ENCODE measurements around the gene STON2.

The STON2 gene

GRCh38 chr14:81314443-81315175 lies 85.5 kb downstream of the STON2 start:
- DNase-seq: no peak
- intact Hi-C loops (cut with DNase I): no loop called here

- intact Hi-C loops (cut with DNase I): no loop called here
These were observed 86.2 kb downstream of the STON2 start for GRCh38 chr14:81313775-81314429.

GRCh38 chr14:81313200-81313599 lies 86.9 kb downstream of the STON2 start:
- intact Hi-C loops (cut with DNase I): no loop called here

More at GRCh38 chr14:81313775-81314429, 86.2 kb downstream of the STON2 start:
- DNase-seq: peak in 4 of 42 donors; percentile 18 to 73 (median 42)

GRCh38 chr14:81312289-81312876 lies 87.7 kb downstream of the STON2 start:
- intact Hi-C loops (cut with DNase I): no loop called here
- DNase-seq: no peak

More at GRCh38 chr14:81313200-81313599, 86.9 kb downstream of the STON2 start:
- DNase-seq: no peak

DNA sequence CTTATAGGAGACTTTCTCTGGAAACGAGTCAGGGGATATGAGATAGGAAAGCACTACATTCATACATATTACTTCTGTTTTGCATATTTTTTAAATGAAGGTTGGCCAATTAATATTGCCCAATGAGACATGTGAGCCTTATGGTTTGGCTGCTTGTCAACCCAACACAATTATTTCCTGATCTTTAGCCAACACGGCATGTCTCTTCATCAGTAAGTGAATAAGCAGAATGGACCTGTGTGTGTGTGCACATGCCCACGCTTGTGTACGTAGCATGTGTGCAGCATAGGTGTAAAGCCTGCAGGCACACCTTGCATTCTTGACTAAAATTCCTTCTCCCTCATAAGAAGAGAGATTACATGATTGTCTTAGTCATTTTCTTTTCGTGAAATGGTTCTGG lies 88.3 kb downstream of the STON2 start:
- intact Hi-C loops (cut with DNase I): no loop called here
- no peak for DNase-seq

- intact Hi-C loops (cut with DNase I): no loop called here
- peak in 19 of 42 donors; percentile 11 to 66 (median 40) for DNase-seq
These were observed 89.0 kb downstream of the STON2 start for GRCh38 chr14:81311141-81311540.

- DNase-seq: no peak
- intact Hi-C loops (cut with DNase I): no loop called here
These were observed 89.5 kb downstream of the STON2 start for GRCh38 chr14:81310606-81311005.

DNA sequence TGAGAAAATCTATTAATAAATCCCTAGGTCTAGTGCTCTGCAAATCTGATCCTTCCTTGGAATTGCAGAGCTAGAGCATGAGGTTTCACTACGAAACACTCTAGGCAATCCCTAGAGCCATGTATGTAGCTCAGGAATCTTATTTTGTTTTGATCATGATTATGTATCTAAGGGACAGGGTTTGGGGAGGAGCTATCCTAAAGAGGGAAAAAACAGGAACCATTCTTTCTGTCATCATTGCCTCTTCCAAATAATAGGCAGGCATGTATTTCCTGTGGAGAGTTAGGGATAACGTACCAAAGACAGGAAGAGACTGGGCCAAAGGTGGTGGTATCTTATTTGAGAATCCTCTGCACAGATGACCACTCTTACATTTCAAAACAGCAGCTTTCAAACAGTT lies 90.6 kb downstream of the STON2 start:
- no peak for DNase-seq
- intact Hi-C loops (cut with DNase I): no loop called here

GRCh38 chr14:81305743-81306142 lies 94.4 kb downstream of the STON2 start:
- intact Hi-C loops (cut with DNase I): no loop called here
- no peak for DNase-seq

DNA sequence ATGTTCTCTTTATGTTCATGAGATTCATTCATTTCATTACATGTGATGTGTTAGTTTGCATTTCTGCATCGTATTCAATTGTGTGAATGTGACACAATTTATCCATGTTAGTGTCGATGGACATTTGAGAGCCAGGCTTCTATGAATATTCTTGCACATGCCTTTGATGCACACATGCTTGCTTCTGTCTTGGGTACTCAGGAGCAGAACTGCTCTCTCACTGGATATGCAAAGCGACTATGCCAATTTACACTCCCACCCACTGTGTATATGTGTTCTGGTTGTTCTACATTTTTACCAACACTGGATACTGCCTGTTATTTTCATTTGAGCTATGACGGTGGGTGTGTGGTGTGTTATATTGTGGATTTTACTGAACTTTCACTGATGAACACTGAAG lies 95.1 kb downstream of the STON2 start:
- intact Hi-C loops (cut with DNase I): no loop called here

GRCh38 chr14:81303258-81303935 lies 96.7 kb downstream of the STON2 start:
- DNase-seq: peak in 5 of 42 donors; percentile 14 to 65 (median 42)
- intact Hi-C loops (cut with DNase I): no loop called here

More for the DNA sequence above, 95.1 kb downstream of the STON2 start:
- DNase-seq: no peak

DNA sequence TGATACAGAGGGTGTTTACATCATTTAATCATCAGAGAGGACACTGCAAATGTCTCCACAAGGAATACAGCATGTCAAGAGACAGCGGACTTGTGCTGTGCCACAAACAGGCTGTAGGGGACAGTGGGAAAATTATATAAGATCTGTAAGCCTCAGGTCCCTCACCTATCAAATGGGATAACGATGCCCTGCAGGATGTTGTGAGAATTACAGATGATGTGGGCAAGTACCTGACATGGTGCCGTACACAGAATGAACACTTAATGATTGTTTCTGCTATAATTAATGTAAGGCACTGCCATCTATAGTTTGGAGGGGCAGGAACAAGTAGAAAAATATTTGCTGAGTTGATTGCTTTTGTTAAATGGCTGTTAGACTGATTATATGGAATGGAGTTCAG lies 97.5 kb downstream of the STON2 start:
- intact Hi-C loops (cut with DNase I): no loop called here
- no peak for DNase-seq

DNA sequence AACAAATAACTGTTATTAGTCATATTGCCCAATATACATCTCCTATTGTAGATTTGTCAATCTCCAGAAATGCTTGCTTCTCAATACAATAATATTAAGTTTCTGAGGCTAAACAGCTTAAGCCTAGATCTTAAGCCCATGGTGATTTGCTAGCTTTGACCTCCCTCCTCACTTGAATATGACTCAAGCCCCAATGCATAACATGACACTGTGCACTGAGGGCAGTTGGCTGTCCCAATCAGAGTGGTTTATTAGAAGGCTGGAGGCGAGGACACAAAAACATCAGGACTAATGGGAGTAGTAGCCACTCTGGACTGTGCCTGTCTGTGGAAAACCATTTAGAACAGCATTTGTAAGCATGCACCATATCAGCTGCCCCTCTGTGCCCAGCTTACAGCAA lies 98.3 kb downstream of the STON2 start:
- no peak for DNase-seq
- intact Hi-C loops (cut with DNase I): no loop called here

DNA sequence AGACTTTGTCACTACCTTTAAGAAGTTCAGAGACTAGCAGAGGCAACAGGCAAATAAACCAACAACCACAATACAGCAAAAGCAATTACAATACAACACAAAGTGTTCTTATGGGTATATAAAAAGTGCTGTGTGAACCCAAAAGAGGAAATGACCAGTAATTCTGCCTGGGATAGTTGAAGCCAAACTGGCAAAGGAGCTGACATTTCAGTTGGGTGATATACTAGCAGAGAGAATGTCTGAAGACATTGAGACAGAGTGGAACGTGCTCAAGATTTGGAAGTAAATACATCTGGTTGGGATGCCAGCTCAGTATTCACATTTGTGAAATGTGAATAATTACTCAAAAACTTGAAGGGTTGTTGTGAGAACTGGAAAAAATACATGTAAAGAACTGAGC lies 98.8 kb downstream of the STON2 start:
- no peak for DNase-seq
- intact Hi-C loops (cut with DNase I): no loop called here

- intact Hi-C loops (cut with DNase I): no loop called here
- no peak for DNase-seq
These were observed 101.2 kb downstream of the STON2 start for GRCh38 chr14:81298911-81299310.

GRCh38 chr14:81298122-81298521 lies 102.0 kb downstream of the STON2 start:
- intact Hi-C loops (cut with DNase I): no loop called here
- no peak for DNase-seq

GRCh38 chr14:81295958-81296923 lies 103.9 kb downstream of the STON2 start:
- intact Hi-C loops (cut with DNase I): no loop called here
- DNase-seq: no peak

GRCh38 chr14:81289516-81289915 lies 110.6 kb downstream of the STON2 start:
- intact Hi-C loops (cut with DNase I): no loop called here
- DNase-seq: no peak

Data from head of caudate nucleus (tissue), 42 donors.